B cell (primary cell): Measurements from ENCODE around the gene CRTC3. TPM values are rescaled to one million over a fixed set of nuclear protein-coding genes. Genes with fewer than 3 reads are reported as not detected.

Experiments
- ATAC-seq: fragments of 200-7000 bp; cut with Tn5 transposase; one replicate; pipeline ENCODE4 v1.10.0; 2021; ENCODE audit warnings: low read depth, mild to moderate bottlenecking, moderate number of reproducible peaks, moderate library complexity
- CTCF ChIA-PET: fragments of 350-600 bp; sonication (Branson Sonifier 250); formaldehyde crosslinking; loops from one replicate; lab custom pipeline; 2021; ENCODE audit warnings: antibody characterized with exemption, inconsistent platforms; lab: Charles Lee
- POLR2A ChIA-PET: fragments of 350-600 bp; sonication (Branson Sonifier 250); formaldehyde crosslinking; loops from one replicate; lab custom pipeline; 2021; ENCODE audit warnings: antibody characterized with exemption; lab: Charles Lee
- DNase-seq: peaks from one replicate; pipeline ENCODE4 v3.0.0; 2013
- H2AFZ ChIP-seq: 2 replicates; pipeline ENCODE4 v1.6.1; 2012; ENCODE audit warnings: mild to moderate bottlenecking, low read depth, low read length; ENCODE audit not compliant: insufficient read depth, poor library complexity, severe bottlenecking
- H3K27ac ChIP-seq, 2 donors: 1 replicate in 1 of 2; 2 replicates in 1 of 2; pipeline ENCODE4 v1.5.1; 2012 to 2013; ENCODE audit warnings: low read length in 2 of 2, mild to moderate bottlenecking in 2 of 2, moderate library complexity in 1 of 2
- H3K27me3 ChIP-seq, 4 experiments: fragments of 200-600 bp in 1 of 4; sonication (generic) in 1 of 4; replicated peaks in 1 of 4; 1 replicate in 2 of 4; 2 replicates in 2 of 4; pipeline versions ENCODE4 v1.6.1 to v1.7.0; 2013 to 2016; ENCODE audit warnings: low read length in 3 of 4, mild to moderate bottlenecking in 2 of 4, mixed read lengths in 1 of 4, moderate library complexity in 1 of 4; ENCODE audit not compliant: insufficient read depth in 4 of 4, control insufficient read depth in 3 of 4; ENCODE audit errors: control extremely low read depth in 1 of 4
- H3K36me3 ChIP-seq, 2 experiments: replicated peaks in 1 of 2; 1 replicate in 1 of 2; 2 replicates in 1 of 2; pipeline versions ENCODE4 v1.6.1 to v1.7.1; 2013; ENCODE audit warnings: low read length in 1 of 2; ENCODE audit not compliant: insufficient read depth in 2 of 2, control insufficient read depth in 1 of 2; ENCODE audit errors: control extremely low read depth in 1 of 2, extremely low read depth in 1 of 2
- H3K4me1 ChIP-seq, 2 donors: fragments of 200-600 bp in 1 of 2; sonication (generic) in 1 of 2; 1 replicate in 1 of 2; 2 replicates in 1 of 2; pipeline versions ENCODE4 v1.5.1 to v1.6.1; 2013 to 2017; ENCODE audit warnings: low read length in 2 of 2; ENCODE audit not compliant: control insufficient read depth in 2 of 2, insufficient read depth in 2 of 2
- H3K4me2 ChIP-seq: replicated peaks from 2 replicates; pipeline ENCODE3; 2012; ENCODE audit warnings: mild to moderate bottlenecking, low read depth, low read length; ENCODE audit not compliant: poor library complexity, severe bottlenecking
- H3K4me3 ChIP-seq, 5 experiments: fragments of 200-600 bp in 1 of 5; sonication (generic) in 1 of 5; 1 replicate in 3 of 5; 2 replicates in 2 of 5; pipeline versions ENCODE4 v1.5.1 to v1.7.0; 2011 to 2016; ENCODE audit warnings: low read length in 4 of 5, mild to moderate bottlenecking in 4 of 5, low read depth in 2 of 5, control low read depth in 1 of 5, moderate library complexity in 1 of 5; ENCODE audit not compliant: insufficient read depth in 1 of 5; ENCODE audit errors: control extremely low read depth in 1 of 5, extremely low read depth in 1 of 5
- H3K79me2 ChIP-seq: fragments of 200-600 bp; sonication (generic); one replicate; pipeline ENCODE4 v1.6.0; 2016; ENCODE audit warnings: low read length; ENCODE audit not compliant: control insufficient read depth, insufficient read depth
- H3K9ac ChIP-seq: fragments of 200-600 bp; sonication (generic); 2 replicates; pipeline ENCODE4 v1.6.1; 2017; ENCODE audit warnings: mild to moderate bottlenecking, low read length, moderate library complexity
- H3K9me3 ChIP-seq, 3 donors: one replicate each; pipeline versions ENCODE4 v1.6.1 to v1.7.1; 2013; ENCODE audit warnings: low read length in 2 of 3; ENCODE audit not compliant: control insufficient read depth in 2 of 3, insufficient read depth in 1 of 3; ENCODE audit errors: control extremely low read depth in 1 of 3
- H4K20me1 ChIP-seq: 2 replicates; pipeline ENCODE4 v1.6.0; 2012; ENCODE audit warnings: mild to moderate bottlenecking, low read length; ENCODE audit not compliant: insufficient read depth, control insufficient read depth, poor library complexity, severe bottlenecking
- H3K27ac Mint-ChIP-seq: one replicate; pipeline ENCODE4 v1.8.0; 2021; ENCODE audit warnings: mixed read lengths
- H3K27me3 Mint-ChIP-seq: one replicate; pipeline ENCODE4 v1.8.0; 2021; ENCODE audit warnings: mixed read lengths
- H3K4me1 Mint-ChIP-seq: one replicate; pipeline ENCODE4 v1.8.0; 2021; ENCODE audit warnings: mixed read lengths
- H3K4me3 Mint-ChIP-seq: one replicate; pipeline ENCODE4 v1.8.0; 2021; ENCODE audit warnings: mixed read lengths
- H3K9me3 Mint-ChIP-seq: one replicate; pipeline ENCODE4 v1.8.0; 2022; ENCODE audit warnings: mixed read lengths; ENCODE audit not compliant: insufficient read depth
- EZH2 ChIP-seq: IDR thresholded peaks from 2 replicates; pipeline ENCODE4 v1.6.1; 2012; ENCODE audit warnings: borderline replicate concordance, low read depth, mild to moderate bottlenecking, moderate library complexity, low read length; ENCODE audit not compliant: insufficient read depth, poor library complexity, severe bottlenecking
- WGBS: methylation state at CpG from one replicate; pipeline ENCODE4 v1.1.5; 2013; ENCODE audit warnings: missing lambda C conversion rate; ENCODE audit not compliant: insufficient coverage; 5-methylcytosine and 5-hydroxymethylcytosine counted together
- intact Hi-C: fragments of 100-400 bp; cut with micrococcal nuclease; formaldehyde crosslinking; loops from one replicate; pipeline ENCODE4 v1.10.0; 2022
- polyA plus RNA-seq: library from polyadenylated mRNA; depleted of rRNA; stranded (reverse); fragments of >200 nt; gene quantifications from 2 replicates; pipeline ENCODE4 v1.2.3, GENCODE V29; 2012
- total RNA-seq, 2 donors: library from RNA; stranded (reverse); fragments of 120-200 nt in 1 of 2; gene quantifications; 1 replicate in 1 of 2; 2 replicates in 1 of 2; pipeline versions ENCODE4 v1.2.3 to v1.2.4, GENCODE V29; 2013 to 2022
- TF ChIP-seq, protein P1 (sequence below): fragments of 200-600 bp; IDR thresholded peaks from one replicate; pipeline ENCODE4 v1.8.0; 2022; ENCODE audit warnings: antibody characterized with exemption, mild to moderate bottlenecking

Gene CRTC3
- total and polyA plus RNA-seq, 2 donors (not counting 1 experiment from before 2014, with no cell fraction given): 34.7 to 95.8 TPM

DNA sequence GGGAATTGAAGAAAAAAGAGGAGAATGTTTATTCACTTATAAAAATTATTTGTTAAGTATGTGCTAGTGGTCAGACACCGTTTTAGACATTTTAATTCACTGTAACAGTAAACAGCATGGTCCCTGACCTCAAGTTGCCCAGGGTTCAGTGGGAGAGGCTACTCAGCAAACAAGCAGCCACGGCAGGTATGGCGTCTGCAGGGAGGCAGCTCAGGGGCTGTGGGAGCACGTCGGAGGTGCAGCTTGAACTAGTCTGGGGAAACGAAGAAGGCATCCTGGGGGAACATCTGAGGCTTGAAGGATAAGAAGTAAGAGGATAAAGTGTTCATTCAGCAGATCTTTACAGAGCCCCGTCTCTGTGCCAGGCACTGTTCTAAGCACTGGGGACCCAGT is 66.0 kb downstream of the CRTC3 start:
- CTCF ChIA-PET: interaction anchor here (1.1 to 1.3 kb wide), 4 partner anchors 24 to 235 kb away, joined by 3 to 5 read pairs (median 3); no protein-coding TSS in a partner anchor
- H3K4me3 ChIP-seq: peak overlapping the region in 3 of 5 experiments; percentile 0 to 55 (median 23)
- peak; percentile 8 for ATAC-seq

DNA sequence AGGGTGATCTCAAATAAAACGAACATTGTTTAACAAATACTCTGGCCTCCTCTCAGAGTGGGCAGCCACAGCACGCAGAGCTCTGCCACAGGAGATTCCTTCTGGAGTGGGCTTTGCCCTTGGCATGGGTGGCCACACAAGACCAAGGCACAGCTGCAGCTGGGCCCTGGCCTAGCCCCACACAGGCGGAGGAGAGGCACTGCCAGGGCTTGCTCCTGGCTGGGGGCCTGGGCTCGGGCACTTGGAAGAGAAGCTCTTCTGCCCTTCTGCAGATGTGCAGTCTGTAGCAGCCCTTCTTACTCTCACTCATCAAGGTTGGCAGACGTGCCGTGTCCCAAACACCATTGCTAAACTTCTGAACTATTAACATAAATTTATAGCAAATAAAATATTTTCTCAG is 67.2 kb downstream of the CRTC3 start:
- Histone ChIP-seq H3K4me3 (no peak overlapping the region), H3K9ac (no peak overlapping the region), H3K36me3 (peaks cover 0 to 4% of the 10 kb centered on the region in 2 experiments), H3K27me3 (no peaks in the 10 kb centered on the region), H3K79me2 (peaks cover 4% of the 10 kb centered on the region), H3K27ac (peak overlapping the region; percentile 69 to 77), H4K20me1 (no peaks in the 10 kb centered on the region), H3K4me1 (peaks cover 69 to 83% of the 10 kb centered on the region in 2 donors), H3K4me2 (peak overlapping the region; percentile 68), H2AFZ (no peak overlapping the region), H3K9me3 (no peaks in the 10 kb centered on the region)
- intact Hi-C loops: loop anchor here (5.0 to 10.0 kb wide), 2 partner anchors 70 to 212 kb away; partner anchors contain the start of gene IQGAP1
- no peaks in the 10 kb centered on the region for H3K9me3 Mint-ChIP-seq
- 93% methylated on average over 5 of the region's 6 CpGs for WGBS
- ChIA-PET POLR2A (no interaction called here), CTCF (interaction anchor here (1.0 to 2.7 kb wide), 6 partner anchors 11 to 118 kb away, joined by 3 to 15 read pairs (median 4); no protein-coding TSS in a partner anchor)
- ATAC-seq (no peak), DNase-seq (no peak)
- H3K27ac Mint-ChIP-seq: peak overlapping the region; percentile 93
- H3K27me3 Mint-ChIP-seq: no peaks in the 10 kb centered on the region
- H3K4me1 Mint-ChIP-seq: peaks cover 84% of the 10 kb centered on the region
- H3K4me3 Mint-ChIP-seq: peak overlapping the region; percentile 74
- TF ChIP-seq, protein P1, sequence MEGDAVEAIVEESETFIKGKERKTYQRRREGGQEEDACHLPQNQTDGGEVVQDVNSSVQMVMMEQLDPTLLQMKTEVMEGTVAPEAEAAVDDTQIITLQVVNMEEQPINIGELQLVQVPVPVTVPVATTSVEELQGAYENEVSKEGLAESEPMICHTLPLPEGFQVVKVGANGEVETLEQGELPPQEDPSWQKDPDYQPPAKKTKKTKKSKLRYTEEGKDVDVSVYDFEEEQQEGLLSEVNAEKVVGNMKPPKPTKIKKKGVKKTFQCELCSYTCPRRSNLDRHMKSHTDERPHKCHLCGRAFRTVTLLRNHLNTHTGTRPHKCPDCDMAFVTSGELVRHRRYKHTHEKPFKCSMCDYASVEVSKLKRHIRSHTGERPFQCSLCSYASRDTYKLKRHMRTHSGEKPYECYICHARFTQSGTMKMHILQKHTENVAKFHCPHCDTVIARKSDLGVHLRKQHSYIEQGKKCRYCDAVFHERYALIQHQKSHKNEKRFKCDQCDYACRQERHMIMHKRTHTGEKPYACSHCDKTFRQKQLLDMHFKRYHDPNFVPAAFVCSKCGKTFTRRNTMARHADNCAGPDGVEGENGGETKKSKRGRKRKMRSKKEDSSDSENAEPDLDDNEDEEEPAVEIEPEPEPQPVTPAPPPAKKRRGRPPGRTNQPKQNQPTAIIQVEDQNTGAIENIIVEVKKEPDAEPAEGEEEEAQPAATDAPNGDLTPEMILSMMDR: no peak
- TF ChIP-seq EZH2: no peak

More for the DNA sequence above, 66.0 kb downstream of the CRTC3 start:
- Histone ChIP-seq H2AFZ (no peak overlapping the region), H3K79me2 (peaks cover 9% of the 10 kb centered on the region), H3K27ac (peak overlapping the region; percentile 35 to 77), H3K9me3 (peaks cover 0 to 5% (median 0%) of the 10 kb centered on the region in 3 donors), H3K9ac (peak overlapping the region; percentile 3), H3K36me3 (peaks cover 0 to 8% of the 10 kb centered on the region in 2 experiments), H3K4me1 (peaks cover 70 to 90% of the 10 kb centered on the region in 2 donors), H3K27me3 (no peaks in the 10 kb centered on the region), H4K20me1 (no peaks in the 10 kb centered on the region), H3K4me2 (peak overlapping the region; percentile 71)
- TF ChIP-seq, protein P1: no peak
- no peak for TF ChIP-seq EZH2
- Mint-ChIP-seq H3K9me3 (no peaks in the 10 kb centered on the region), H3K27me3 (no peaks in the 10 kb centered on the region), H3K4me1 (peaks cover 82% of the 10 kb centered on the region), H3K27ac (peak overlapping the region; percentile 86), H3K4me3 (peak overlapping the region; percentile 71)
- WGBS: 29% methylated on average over 7 of the region's 7 CpGs
- POLR2A ChIA-PET: interaction anchor here (2.6 kb wide), 1 partner anchor 65 kb away, joined by 10 read pairs; no protein-coding TSS in a partner anchor
- intact Hi-C loops: loop anchor here (2.0 to 10.0 kb wide), 4 partner anchors 65 to 307 kb away; partner anchors contain the start of genes IQGAP1 and MAN2A2
- DNase-seq: no peak
